HG03064 (cell line): ENCODE measurements around the gene NBDY.
"Not testable (repeated sequence)": the region's sequence is repeated elsewhere in the genome, so short reads cannot be mapped to it uniquely, and the experiment has no call there.

Experiments
- ATAC-seq: cut with Tn5 transposase; IDR thresholded peaks from one replicate; pipeline ENCODE4 v1.9.1; 2021; ENCODE audit warnings: low read depth; ENCODE audit not compliant: unreplicated experiment

The NBDY gene

DNA sequence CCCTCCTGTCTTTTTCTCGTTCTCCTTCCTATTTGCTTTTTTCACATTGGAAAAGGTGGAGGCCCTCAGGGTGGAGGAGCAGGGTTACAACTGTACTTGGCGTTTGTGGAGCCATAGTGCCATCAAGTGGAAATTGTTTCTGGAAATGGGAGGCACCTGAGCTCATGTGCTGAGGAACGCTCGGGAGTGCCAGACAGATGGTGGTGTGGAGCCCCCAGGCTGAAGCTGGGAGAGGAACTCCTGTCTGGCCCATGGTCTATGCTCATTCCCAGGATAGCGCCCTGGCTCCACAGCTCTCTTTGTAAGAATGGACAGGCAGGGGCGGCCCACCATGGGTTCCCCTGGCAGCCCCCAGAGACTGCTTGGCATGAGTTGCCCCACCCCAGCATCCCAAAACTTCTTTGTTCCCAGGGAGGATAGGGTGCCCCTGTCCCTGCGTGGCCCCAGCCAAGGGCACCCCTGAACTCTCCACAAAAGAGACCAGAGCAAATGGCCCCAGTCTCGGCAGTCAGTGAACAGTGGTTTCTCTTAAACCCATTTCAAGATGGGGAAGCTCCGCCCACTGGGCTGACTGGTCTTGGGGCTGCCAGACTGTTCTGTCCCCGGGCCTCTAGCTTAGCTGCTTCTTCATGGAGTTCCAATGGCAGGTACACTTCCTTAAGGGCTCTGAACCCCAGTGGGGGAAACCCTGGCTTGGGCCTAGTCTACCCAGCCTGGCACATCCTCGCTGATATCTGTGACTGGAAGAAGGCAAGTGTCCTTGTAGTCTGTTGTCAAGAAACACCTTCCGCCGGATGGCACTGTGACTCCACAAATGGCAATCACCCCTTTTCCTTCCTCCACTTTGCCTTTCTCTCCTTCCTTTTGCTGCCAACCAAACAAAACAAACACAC, 70.1 kb downstream of the NBDY start:
- no peak for ATAC-seq

- ATAC-seq = no peak
Observed at GRCh38 chrX:56800307-56800706, 71.3 kb downstream of the NBDY start.

DNA sequence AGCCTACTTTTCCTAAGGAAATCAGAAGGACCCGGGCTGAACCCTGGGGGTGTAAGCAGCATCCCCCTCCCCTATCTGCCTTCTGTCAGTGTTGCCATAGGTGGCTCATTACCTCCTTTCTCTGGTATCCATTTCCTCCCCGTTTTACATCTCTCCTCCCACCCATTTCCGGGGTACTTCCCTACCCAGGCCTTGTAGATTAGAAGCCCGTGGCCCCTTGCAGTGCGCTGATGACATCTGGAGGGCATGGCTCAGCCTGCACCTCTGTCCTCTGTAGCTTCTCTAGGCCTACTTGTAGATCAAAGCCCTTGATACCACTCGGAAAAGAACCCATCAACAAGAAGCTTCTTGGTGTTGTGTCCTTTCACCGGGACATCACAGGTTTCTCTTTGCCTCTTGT, 71.8 kb downstream of the NBDY start:
- ATAC-seq = no peak

GRCh38 chrX:56802428-56802827, 73.4 kb downstream of the NBDY start:
- no peak for ATAC-seq

DNA sequence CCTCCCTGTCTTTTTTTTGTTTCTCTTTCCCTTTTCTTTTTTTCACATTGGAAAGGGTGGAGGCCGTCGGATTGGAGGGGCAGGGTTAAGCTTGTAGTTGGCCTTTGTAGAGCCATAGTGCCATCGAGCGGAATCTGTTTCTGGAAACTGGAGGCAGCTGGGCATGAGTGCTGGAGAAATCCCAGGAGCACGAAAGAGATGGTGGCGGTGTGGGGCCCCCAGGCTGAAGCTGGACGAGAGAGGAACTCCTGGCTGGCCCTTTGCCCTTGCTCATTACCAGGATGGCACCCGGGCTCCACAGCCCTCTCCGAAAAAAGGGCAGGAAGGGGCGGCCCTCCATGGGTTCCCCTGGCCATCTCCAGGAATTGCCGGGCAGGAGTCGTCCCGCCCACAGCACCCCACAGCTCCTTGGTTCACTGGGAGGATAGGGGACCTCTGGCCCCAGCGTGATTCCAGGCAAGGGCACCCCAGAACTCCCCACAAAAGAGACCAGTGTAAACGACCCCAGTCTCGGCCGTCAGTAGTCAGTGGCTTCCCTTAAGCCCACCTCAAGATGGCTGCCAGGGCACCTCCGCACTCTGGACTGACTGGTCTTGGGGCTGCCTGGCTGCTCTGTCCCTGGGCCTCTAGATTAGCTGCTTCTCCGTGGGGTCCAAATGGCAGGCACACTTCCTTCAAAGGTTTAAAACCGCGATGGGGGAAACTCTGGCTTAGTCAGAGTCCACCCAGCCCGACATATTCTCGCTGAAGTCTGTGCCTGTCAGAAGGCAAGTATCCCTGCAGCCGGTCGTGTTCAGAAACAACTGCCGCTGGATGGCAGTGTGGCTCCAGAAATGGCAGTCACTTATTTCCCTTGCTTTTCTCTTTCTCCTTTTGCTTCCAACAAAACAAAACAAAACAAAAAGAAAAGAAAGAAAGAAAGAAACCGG, 74.1 kb downstream of the NBDY start:
- peak; percentile 56 for ATAC-seq

DNA sequence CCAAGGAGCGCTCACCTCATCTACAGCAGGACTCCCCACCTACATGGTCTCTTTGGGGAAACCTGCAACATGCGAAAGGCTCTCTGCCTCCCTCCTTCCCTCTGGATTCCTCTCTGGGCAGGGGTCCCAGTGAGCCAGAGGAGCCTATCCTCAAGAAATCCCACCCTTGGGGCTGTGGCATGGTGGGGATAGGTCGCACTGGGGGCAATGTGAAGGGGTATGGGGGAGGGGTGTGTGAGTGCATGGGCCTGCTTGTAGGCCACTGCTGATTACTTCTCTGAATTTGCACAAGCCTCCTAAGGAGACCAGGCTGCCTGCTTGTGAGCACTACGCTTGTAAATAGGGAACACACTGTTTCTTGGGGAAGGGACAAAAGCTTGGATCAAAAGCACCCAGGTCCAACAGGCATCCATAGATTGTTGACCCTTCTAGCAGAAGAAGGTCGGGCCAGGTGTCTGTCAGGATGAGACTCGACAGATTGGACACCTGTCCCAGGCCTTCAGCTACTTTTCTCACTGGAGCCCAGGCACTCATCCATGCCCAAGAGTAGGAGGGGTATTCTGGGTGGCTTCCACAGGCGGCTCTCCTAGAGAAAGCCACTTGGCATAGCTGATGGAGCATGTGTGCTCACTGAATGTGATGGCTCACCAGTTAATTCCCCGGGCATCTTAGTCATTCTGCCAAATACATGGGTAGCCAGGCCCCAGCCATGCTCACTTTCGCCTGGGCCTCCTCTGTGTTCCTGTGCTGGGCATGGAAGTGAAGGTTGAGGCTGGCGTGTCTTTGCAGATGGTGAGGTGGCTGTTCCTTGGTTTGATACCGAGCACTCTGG, 75.0 kb downstream of the NBDY start:
- ATAC-seq = no peak

GRCh38 chrX:56804867-56805266, 75.8 kb downstream of the NBDY start:
- no peak for ATAC-seq

GRCh38 chrX:56805399-56805798, 76.4 kb downstream of the NBDY start:
- ATAC-seq = no peak

DNA sequence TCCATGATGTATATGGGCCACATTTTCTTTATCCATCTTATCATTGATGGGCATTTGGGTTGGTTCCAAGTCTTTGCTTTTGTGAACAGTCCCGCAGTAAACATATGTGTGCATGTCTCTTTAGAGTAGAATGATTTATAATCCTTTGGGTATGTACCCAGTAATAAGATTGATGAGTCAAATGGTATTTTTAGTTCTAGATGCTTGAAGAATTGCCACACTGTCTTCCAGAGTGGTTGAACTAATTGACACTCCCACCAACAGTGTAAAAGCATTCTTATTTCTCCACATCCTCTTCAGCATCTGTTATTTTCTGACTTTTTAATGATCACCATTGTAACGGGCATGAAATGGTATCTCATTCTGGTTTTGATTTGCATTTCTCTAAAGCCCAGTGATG, 77.1 kb downstream of the NBDY start:
- not testable (repeated sequence) for ATAC-seq

DNA sequence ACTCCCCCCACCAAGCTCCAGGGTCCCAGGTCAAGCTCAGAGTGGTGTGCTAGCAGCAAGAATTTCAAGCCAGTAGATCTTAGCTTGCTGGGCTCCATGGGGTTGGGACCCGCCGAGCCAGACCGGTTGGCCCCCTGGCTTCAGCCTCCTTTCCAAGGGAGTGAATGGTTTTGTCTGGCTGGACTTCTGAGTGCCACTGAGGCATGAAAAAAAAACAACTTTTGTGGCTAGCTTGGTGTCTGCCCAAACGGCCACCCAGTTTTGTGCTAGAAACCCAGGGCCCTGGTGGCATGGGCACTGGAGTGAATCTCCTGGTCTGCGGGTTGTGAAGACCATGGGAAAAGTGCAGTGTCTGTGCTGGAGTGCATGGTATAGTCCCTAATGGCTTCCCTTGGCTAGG, 82.6 kb downstream of the NBDY start:
- ATAC-seq = no peak

DNA sequence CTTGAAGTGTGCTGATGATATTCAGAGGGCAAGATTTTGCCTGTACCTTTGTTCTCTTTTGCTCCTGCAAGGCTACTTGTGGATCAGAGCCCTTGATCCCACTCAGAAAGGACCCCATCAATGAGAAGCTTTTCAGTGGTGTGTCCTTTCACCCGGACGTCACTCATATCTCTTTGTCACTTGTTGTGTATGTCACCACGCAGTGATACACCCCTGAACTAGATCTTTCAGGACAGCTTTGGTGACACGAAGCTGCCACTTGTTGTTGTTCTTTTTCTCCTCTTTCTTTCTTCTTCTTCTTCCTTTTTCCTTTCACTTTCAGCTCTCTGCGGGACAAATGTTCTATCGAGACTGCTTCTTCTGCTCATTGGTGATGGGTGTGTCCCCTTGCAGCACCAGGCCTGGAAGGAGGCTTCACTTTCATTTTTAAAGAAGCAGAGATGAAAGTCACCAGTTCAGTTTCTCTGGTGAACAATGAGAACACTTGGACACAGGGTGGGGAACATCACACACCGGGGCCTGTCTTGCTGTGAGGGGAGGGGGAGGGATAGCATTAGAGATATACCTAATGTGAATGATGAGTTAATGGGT, 83.6 kb downstream of the NBDY start:
- peak; percentile 95 for ATAC-seq

DNA sequence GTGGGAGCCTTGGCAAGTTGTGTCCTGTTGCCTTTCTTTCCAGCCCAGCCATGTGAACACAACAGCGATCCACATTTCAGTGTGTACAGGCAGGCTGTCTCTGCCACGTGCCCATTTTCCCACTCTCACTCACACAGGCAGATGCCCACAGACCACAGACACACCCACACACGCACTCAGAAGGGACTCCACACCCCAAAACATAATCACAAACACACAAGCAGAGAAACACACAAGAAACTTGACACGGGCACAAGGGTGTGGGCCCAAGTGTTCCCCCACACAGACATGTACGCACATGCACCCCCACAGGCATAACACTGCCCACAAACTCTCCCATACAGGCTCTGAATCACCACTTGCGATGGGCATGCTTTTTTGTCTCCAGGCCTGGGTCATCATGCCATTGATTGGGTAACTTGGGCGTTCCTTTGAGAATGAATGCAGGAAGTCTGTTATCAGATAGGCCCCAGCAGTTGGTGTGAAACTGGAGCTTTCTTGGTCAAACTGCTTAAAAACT, 84.3 kb downstream of the NBDY start:
- ATAC-seq = peak; percentile 29

DNA sequence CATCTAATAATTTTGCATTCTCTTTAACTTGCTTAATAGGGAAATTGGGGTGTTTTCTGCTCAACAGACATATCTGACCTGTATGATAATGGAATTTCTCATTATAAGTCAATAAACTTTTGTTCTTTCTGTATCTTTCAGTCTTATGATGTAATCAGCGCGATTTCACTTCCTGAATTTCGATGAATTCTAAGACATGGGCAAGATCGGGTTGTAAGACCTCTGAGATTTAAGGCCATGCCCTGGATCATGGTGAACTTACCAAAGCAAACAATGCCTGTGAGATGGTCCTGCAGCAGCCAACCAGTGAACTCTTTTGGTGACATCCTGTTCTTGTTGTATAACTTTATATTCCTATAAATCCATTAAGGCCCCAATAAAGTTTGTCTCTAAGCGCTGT, 88.1 kb downstream of the NBDY start:
- no peak for ATAC-seq

GRCh38 chrX:56826020-56826419, 97.0 kb downstream of the NBDY start:
- ATAC-seq = no peak

- ATAC-seq = no peak
Observed at GRCh38 chrX:56833626-56834025, 104.6 kb downstream of the NBDY start.

DNA sequence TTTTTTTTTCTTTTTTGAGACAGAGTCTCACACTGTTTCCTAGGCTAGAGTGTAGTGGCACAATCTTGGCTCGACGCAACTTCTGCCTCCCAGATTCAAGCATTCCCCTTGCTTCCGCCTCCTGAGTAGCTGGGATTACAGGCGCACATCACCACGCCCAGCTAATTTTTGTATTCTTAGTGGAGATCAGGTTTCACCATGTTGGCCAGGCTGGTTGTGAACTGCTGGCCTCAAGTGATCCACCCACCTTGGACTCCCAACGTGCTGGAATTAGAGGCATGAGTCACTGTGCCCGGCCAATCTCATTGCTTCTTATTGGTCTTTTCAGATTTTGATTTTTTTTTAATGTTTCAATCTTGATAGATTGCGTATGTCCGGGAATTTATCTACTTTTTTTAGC, 124.4 kb downstream of the NBDY start:
- no peak for ATAC-seq

- ATAC-seq = no peak
Observed at GRCh38 chrX:56857042-56857441, 128.0 kb downstream of the NBDY start.

DNA sequence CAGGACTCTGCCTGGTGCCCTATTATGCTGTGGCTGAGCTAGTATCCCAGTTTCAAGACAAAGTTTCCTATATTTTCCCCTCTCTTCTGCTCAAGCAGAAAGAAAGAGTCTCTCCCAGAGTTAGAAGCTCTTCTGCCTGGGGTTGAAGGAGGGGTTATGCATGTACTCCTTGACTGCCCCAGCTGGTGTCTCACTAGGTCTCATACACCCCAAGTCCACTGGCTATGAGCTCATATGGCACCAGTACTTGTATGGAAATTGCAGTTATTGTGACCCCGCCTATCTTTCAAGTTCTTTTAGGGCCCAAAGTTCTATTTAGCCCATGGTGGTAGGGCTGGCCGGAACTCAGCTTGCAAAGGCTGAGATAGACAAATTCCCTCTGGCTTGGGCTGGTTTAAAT, 131.8 kb downstream of the NBDY start:
- no peak for ATAC-seq
